VCaP (cell line): Measurements from ENCODE around the gene RBMS3.
A peak's percentile ranks its signal among the peaks of the same experiment; 100 is the strongest.

Experiments
- H3K27ac ChIP-seq: fragments of 450-650 bp; 2 replicates; pipeline ENCODE4 v1.5.1; 2017
- TF ChIP-seq, protein P1 (sequence below): fragments of 450-650 bp; conservative IDR thresholded peaks from 2 replicates; pipeline ENCODE4 v1.5.1; 2017; ENCODE audit warnings: mild to moderate bottlenecking, moderate library complexity

RBMS3 gene

DNA sequence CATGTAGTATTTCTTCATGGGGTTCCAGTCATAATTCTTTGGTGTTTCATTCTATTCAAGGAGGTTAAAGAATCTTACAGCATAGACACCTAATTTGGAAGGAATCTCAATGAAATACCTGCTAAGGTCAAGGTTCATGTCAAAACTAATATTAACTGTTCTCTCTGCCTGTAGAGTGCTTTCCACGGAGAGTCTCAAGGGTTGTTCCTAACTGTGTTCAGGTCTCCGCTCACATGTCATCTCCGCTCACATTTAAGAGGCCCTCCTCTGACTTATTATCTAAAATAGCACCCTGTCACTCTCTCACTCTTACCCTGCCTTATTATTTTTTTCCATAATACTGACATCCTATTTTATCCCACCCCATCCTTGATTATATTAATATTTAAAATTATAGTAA, 239.9 kb downstream of the RBMS3 start:
- H3K27ac ChIP-seq: peak overlapping the region; percentile 74; the same call in 1 of the 2 replicates
- TF ChIP-seq, protein P1, sequence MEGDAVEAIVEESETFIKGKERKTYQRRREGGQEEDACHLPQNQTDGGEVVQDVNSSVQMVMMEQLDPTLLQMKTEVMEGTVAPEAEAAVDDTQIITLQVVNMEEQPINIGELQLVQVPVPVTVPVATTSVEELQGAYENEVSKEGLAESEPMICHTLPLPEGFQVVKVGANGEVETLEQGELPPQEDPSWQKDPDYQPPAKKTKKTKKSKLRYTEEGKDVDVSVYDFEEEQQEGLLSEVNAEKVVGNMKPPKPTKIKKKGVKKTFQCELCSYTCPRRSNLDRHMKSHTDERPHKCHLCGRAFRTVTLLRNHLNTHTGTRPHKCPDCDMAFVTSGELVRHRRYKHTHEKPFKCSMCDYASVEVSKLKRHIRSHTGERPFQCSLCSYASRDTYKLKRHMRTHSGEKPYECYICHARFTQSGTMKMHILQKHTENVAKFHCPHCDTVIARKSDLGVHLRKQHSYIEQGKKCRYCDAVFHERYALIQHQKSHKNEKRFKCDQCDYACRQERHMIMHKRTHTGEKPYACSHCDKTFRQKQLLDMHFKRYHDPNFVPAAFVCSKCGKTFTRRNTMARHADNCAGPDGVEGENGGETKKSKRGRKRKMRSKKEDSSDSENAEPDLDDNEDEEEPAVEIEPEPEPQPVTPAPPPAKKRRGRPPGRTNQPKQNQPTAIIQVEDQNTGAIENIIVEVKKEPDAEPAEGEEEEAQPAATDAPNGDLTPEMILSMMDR: no peak

DNA sequence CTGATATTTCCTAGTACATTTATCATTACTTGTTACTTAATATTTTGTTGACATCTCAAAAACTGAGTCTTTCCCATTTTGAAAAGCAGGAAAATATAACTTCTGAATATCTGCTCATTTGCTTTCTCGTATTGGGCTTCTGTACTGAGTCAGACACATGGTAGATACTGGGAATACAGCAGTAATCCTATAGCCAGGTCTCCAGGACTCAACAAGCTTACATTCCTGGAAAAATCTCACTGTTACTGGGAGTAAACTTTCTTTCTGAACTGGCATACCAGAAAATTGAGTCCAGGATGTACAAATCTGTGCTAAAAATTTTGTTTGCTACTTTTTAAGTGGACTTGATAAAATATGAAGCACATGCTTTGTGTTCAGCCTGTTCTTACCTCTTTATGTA, 240.4 kb downstream of the RBMS3 start:
- peak overlapping the region; percentile 74 for H3K27ac ChIP-seq
- TF ChIP-seq, protein P1: no peak

DNA sequence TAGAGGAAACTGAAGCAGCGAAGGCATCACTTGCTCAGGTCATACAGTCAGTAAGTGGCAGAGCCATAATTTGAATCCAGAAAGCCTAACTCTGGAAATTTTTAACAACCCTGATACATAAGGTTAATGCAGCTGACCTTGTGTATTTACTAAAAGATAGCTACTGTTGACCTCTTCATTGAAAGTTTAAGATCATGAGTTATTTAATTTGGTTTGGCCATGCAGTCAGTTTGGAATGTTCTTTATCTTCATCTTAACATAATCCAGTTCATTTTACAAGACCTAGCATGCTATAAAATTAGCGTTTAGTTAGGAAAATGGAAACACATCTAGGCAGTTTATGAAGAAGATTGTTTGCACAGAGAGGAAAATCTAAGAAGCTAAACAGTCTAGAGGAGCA, 240.9 kb downstream of the RBMS3 start:
- H3K27ac ChIP-seq: peak overlapping the region; percentile 74
- TF ChIP-seq, protein P1: no peak

DNA sequence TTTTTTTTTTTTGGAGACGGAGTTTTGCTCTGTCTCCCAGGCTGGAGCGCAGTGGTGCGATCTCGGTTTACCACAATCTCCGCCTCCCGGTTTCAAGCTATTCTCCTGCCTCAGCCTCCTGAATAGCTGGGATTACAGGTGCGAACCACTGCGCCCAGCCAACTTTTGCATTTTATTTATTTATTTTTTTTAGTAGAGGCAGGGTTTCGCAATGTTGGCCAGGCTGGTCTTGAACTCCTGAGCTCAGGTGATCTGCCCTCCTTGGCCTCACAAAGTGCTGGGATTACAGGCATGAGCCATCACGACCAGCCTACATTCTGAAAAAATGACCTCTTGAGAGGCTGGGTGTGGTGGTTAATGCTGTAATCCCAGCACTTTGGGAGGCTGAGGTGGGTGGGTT, 243.6 kb downstream of the RBMS3 start:
- peak overlapping the region; percentile 72 for H3K27ac ChIP-seq

DNA sequence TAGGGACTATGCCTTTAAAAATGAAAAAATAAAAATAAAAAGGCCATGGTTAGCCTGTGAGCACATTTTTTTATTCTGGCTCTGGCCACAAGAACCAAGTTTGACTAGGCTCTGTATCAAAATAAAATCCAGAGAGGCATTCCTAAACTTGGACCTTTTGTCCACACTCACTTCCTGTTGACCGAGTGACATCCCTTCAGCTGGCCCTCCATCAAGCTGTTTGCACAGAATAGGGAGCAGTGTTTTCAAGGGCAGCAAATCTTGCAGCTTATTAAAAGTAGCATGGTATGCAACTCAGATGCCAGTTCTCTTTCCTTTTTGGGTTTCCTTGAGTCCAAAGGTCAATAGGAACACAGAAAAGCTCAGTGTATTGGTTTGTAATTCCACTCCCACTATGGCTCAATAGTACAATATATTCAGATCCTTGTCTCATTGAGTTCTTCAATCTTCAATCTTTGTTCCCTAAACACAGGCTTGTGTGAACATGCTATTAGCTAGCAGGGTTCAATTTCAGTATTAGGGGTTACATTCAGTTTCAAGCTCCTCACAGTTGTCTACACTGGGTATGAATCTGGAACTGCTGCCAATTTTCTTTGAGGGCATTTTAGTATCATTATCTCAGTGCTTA, 244.5 kb downstream of the RBMS3 start:
- peak overlapping the region; percentile 72 for H3K27ac ChIP-seq
- TF ChIP-seq, protein P1: no peak

DNA sequence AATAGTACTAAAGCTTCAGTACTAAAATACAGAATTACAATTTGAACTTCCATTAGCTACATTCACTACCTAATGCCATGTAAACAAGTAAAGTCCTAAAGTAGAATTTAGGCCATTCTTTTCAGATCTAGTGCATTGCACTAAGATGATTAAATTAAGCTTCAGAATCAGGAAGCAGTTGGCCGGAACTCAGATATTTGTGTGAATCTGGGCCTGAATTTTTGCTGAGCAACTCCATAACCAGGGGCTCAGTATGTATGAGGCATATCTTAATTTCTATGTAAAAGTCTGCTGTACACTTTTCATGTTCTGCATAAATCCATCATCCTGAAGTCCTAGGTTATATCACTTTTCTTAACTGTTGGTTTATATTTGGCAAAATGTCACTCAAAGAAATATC, 246.4 kb downstream of the RBMS3 start:
- no peak overlapping the region for H3K27ac ChIP-seq

DNA sequence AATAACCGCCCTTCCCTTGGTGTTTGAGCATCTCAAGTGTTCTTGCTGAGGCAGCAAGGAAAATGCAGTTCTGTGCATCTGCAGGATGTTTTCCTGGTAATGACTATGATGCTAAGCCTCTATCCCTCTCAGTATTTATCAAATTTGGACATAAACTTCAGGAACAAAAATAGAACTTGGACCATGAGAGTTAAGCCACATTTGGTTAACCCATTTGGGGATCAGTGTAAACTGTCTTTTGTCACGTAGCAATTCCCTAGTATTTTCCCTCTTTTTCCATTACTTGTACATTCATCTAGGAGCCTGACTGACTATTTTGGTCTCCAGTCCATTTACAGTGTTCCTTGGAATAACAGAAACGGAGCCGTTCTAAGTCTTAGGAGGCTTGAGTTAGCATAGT, 250.8 kb downstream of the RBMS3 start:
- TF ChIP-seq, protein P1: no peak
- H3K27ac ChIP-seq: no peak overlapping the region

More for the DNA sequence above, 246.4 kb downstream of the RBMS3 start:
- TF ChIP-seq, protein P1: no peak

DNA sequence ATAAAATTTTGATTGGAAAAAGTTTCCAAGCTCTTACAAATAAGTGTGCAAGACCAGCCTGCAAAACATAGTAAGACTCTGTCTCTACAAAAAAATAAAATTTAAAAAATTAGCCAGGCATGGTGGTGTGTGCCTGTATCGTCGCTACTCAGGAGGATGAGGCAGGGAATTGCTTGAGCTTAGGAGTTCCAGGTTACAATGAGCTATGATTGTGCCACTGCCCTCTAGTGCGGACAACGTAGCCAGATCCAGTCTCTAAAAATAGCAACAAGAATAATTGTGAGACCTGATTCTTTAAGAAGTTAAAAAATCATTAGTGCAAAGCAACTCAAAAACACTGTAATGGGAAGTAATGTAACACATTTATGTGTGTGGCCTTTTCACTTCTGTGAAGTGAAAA, 251.6 kb downstream of the RBMS3 start:
- TF ChIP-seq, protein P1: no peak
- H3K27ac ChIP-seq: no peak overlapping the region
